ENCODE data around the gene SLC47A1.
A peak's percentile ranks its signal among the peaks of the same experiment; 100 is the strongest.
"Not testable (repeated sequence)": the region's sequence is repeated elsewhere in the genome, so short reads cannot be mapped to it uniquely, and the experiment has no call there.

SLC47A1 gene, protein sequence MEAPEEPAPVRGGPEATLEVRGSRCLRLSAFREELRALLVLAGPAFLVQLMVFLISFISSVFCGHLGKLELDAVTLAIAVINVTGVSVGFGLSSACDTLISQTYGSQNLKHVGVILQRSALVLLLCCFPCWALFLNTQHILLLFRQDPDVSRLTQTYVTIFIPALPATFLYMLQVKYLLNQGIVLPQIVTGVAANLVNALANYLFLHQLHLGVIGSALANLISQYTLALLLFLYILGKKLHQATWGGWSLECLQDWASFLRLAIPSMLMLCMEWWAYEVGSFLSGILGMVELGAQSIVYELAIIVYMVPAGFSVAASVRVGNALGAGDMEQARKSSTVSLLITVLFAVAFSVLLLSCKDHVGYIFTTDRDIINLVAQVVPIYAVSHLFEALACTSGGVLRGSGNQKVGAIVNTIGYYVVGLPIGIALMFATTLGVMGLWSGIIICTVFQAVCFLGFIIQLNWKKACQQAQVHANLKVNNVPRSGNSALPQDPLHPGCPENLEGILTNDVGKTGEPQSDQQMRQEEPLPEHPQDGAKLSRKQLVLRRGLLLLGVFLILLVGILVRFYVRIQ

GRCh38 chr17:19533718-19534561 is at the start of gene SLC47A1:
TSS of gene SLC47A1 (plus strand) at chr17:19533854. CDS start at chr17:19533940, 86 bp downstream.
- DNase-seq (ENCODE audit: low read depth in 1 of 2, low spot score in 1 of 2) = no peak

DNA sequence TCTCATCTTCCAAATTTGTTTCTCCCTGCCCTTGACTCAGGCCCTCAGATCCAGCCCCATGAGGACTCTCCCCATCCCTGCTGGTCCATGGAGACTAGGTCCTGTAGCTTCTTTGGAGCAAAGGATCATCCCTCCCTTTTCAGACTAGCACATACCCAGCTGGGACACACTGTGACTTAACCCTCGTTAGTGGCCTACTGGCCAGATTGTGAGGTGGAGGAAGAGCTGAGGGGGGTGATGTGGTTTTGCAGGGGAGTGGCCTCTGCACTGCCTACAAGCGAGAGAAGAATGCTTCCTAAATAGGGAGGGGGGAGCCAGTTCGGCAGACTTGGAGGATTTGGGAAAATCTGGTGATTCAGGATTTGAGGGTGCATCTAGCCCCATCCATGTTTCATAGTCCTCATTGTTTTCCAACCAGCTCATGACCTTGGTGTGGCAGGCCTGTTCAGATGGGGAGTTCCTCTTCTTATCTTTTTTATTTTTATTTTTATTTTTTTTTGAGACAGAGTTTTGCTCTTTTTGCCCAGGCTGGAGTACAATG is 47.8 kb upstream of the SLC47A1 start:
- DNase-seq (ENCODE audit: low read depth in 1 of 2, low spot score in 1 of 2) = no peak

- DNase-seq (ENCODE audit: low read depth in 1 of 2, low spot score in 1 of 2) = no peak
Observed at GRCh38 chr17:19486351-19487023, 47.2 kb upstream of the SLC47A1 start.

- no peak for DNase-seq (ENCODE audit: low read depth in 1 of 2, low spot score in 1 of 2)
Observed at GRCh38 chr17:19487024-19487600, 46.5 kb upstream of the SLC47A1 start.

DNA sequence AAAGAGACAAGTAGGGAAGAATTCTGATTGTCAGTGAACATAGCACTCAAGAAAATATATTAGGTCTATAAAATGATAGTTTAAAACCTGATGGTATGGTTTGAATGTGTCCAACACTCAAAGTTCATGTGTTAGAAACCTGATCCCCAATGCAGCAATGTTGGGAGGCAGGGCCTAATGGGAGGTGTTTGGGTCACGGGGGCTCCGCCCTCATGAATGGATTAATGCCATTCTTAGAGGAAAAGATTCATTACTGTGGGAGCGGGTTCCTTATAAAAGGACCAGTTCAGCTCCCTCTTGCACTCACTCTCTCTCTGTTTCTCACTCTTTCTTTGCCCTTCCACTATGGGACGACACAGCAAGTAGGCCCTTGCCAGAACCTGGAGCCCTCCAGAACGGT is 41.5 kb upstream of the SLC47A1 start:
- no peak for DNase-seq (ENCODE audit: low read depth in 1 of 2, low spot score in 1 of 2)

DNA sequence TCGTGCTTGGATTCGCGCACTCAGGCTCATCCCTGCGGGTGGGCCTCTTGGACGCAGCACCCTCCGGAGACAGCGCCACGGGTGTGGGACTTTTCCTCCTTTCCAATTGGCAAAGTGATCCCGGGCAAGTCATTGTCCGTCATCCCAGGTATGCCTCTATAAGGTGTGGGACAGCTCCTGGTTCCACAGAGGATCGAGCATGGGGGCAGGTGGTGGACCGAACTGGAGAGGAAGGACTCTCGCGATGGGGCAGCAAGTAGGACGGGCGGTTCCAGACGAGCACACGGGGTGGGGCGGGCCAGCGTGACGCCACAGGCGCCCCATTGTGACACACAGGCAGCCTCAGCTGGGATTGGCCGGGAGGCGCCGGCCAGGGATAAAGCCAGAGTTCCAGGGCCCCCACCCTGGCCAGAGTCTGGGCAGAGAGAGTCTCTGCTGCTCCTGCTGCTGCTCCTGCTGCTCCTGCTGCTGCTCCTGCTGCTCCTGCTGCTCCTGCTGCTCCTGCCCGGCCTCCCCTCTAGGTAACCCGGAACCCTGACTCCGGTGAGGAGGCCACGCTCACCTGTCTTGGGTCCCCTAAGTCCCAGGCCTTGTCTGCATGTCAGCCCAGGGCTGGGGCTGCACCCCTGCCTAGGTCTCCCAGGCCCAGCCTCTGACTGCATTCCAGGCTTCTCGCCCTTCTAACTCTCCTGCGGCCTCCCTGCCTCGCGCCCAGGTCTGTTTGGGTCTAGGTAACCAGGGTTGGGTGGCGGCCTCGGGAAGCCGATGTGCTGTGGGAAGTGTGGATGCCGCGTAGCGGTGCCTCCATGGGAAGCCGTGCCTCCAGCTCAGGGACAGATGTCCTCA is 38.5 kb upstream of the SLC47A1 start:
- no peak for DNase-seq (ENCODE audit: low read depth in 1 of 2, low spot score in 1 of 2)

GRCh38 chr17:19495828-19496528 is 37.7 kb upstream of the SLC47A1 start:
- DNase-seq (ENCODE audit: low read depth in 1 of 2, low spot score in 1 of 2) = no peak

- no peak for DNase-seq (ENCODE audit: low read depth in 1 of 2, low spot score in 1 of 2)
Observed at GRCh38 chr17:19497624-19498023, 36.0 kb upstream of the SLC47A1 start.

GRCh38 chr17:19501219-19501618 is 32.4 kb upstream of the SLC47A1 start:
- DNase-seq (ENCODE audit: low read depth in 1 of 2, low spot score in 1 of 2) = no peak

DNA sequence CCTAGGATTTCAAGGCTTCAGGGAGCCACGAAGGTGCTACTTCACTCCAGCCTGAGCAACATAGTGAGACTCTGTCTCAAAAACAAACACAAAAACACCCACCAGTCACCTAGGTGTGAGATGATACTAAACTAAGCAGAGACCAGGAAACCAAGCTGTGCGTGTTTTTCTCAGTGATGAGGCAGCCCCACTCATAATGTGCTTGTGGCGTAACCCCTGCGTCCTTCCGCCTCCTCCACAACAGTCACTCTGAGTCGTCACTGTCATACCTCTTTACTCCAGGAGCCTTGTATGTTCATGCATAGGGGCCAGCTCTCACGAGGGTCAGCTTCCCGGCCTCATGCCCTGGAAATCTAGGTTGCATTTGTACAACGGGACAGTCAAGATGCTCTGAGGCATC is 31.1 kb upstream of the SLC47A1 start:
- DNase-seq (ENCODE audit: low read depth in 1 of 2, low spot score in 1 of 2) = peak in 1 of 2 donors; percentile 12

DNA sequence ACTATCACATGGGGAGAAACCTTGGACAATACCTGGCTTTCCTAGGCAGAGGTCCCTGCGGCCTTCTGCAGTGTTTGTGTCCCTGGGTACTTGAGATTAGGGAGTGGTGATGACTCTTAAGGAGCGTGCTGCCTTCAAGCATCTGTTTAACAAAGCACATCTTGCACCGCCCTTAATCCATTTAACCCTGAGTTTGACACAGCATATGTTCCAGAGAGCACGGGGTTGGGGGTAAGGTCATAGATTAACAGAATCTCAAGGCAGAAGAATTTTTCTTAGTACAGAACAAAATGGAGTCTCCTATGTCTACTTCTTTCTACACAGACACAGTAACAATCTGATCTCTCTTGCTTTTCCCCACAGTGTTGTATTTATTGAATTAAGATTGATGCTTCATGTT is 28.1 kb upstream of the SLC47A1 start:
- DNase-seq (ENCODE audit: low read depth in 1 of 2, low spot score in 1 of 2) = not testable (repeated sequence)

DNA sequence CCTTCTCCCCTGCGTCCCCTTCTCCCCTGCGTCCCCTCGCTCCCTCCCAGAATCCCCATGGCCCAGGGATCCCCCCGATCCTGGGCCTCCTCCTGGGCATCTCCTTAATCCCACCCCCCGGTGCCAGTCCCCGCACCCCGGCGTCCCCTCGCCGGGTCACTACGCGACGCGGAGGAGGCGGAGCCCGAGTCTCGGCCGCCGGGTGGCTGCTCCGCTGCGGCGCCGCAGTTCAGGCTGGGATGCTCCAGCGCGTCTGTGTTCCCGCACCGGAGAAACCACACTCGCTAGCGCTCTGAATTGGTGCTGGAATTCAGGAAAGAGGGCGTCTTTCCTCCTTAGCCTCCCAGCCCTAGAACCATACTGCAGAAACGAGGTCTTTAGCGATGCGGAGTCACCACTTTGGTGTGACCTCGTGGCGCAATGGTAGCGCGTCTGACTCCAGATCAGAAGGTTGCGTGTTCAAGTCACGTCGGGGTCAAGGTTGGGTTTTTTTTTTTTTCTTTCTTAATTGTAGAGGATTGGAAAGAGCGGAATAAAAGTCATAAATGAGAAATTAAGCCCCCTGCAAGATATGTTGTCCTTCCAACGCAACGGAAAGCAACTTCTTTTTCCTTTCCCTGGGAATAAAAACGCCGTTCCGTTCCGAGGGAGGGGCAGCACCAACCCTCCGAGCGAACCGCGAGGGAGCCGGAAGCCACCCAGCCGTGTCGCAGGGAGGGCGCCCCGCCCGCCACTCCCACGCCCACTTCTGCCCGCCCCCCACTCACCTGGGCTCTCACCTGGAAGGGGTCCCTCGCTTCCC is 25.7 kb upstream of the SLC47A1 start:
- DNase-seq (ENCODE audit: low read depth in 1 of 2, low spot score in 1 of 2) = peak; percentile 81

DNA sequence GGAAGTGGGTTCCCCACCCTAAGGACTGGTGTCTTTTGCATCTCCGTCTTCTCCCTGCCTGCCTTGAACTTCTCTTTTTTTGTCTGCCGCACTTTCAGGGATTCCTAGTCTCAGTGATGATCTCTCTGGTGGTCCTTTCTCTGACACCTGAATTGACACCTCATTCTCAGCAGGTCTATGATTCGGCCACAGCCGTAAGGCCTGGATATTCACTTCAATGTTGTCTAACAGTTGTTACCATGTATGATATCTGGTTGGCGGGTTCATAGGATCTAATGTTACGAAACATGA is 25.1 kb upstream of the SLC47A1 start:
- no peak for DNase-seq (ENCODE audit: low read depth in 1 of 2, low spot score in 1 of 2)

DNA sequence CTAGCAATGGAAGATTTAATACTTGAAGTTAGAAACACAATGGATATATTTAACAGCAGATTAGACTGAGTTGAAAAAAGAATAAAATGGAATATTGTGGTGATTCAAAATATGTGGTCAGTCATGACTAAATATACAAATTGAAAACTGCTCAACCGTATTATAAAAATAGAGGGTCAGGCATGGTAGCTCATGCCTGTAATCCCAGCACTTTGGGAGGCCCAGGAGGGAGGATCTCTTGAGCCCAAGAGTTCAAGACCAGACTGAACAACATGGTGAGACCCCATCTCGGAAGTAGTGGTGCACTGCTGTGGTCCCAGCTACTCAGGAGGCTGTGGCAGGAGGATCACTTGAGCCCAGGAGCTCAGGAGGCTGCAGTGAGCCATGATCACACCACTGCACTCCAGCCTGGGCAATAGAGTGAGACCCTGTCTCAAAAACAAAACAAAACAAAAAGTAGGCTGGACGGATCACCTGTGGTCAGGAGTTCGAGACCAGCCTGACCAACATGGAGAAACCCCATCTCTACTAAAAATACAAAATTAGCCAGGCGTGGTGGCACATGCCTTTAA is 24.3 kb upstream of the SLC47A1 start:
- not testable (repeated sequence) for DNase-seq (ENCODE audit: low read depth in 1 of 2, low spot score in 1 of 2)

GRCh38 chr17:19510903-19511302 is 22.8 kb upstream of the SLC47A1 start:
- no peak for DNase-seq (ENCODE audit: low read depth in 1 of 2, low spot score in 1 of 2)

GRCh38 chr17:19513897-19514488 is 19.7 kb upstream of the SLC47A1 start:
- peak; percentile 44 to 45 for DNase-seq (ENCODE audit: low read depth in 1 of 2, low spot score in 1 of 2)

DNA sequence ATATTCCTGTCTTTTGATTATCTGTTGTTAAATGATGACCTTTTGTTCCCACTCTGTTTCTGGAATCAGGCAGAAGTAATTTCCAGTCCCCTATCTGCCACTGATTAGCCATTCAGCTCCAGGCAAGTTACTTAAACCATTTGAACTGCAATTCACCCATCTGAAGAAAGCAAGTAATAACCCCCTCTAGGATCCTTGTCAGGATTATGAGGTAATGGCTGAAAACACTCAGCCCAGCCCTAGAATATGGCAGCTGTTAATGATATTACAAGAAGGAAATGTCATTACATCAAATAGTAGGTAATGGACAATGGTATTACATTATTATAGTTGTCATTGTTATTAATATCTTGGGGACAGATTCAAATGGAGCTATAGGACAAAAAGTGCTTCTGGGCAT is 16.0 kb upstream of the SLC47A1 start:
- no peak for DNase-seq (ENCODE audit: low read depth in 1 of 2, low spot score in 1 of 2)
